HepG2 (cell line): ENCODE measurements around the gene KAZN. TPM values are rescaled to one million over a fixed set of nuclear protein-coding genes. Genes with fewer than 3 reads are reported as not detected.

ENCODE experiments used
- ADNP ChIP-seq: sonication (generic); formaldehyde crosslinking; IDR thresholded peaks from 2 replicates; pipeline ENCODE4 v1.4.0; 2020; ENCODE audit warnings: missing genetic modification reagents
- ATM ChIP-seq: fragments of 450-650 bp; IDR thresholded peaks from 2 replicates; pipeline ENCODE4 v1.7.1; 2017; ENCODE audit warnings: mild to moderate bottlenecking, borderline replicate concordance
- CEBPG ChIP-seq: IDR thresholded peaks from 2 replicates; pipeline ENCODE4 v1.6.1; 2016
- ELF4 ChIP-seq: sonication (generic); formaldehyde crosslinking; IDR thresholded peaks from 2 replicates; pipeline ENCODE4 v1.5.0; 2020; ENCODE audit warnings: missing genetic modification reagents, mild to moderate bottlenecking, moderate library complexity, borderline replicate concordance
- FOXO1 ChIP-seq: sonication (generic); formaldehyde crosslinking; IDR thresholded peaks from 2 replicates; pipeline ENCODE4 v1.4.0; 2020; ENCODE audit warnings: missing genetic modification reagents
- GABPA ChIP-seq, 2 experiments: IDR thresholded peaks; 2 replicates each; pipeline ENCODE4 v1.6.1; 2011 to 2016; ENCODE audit warnings: low read depth in 2 of 2, low read length in 1 of 2, missing biosample characterization in 1 of 2, missing genetic modification characterization in 1 of 2
- GFI1 ChIP-seq: sonication (generic); formaldehyde crosslinking; IDR thresholded peaks from 2 replicates; pipeline ENCODE4 v1.5.0; 2020; ENCODE audit warnings: missing genetic modification reagents, mild to moderate bottlenecking, borderline replicate concordance
- JARID2 ChIP-seq: sonication (generic); formaldehyde crosslinking; IDR thresholded peaks from 2 replicates; pipeline ENCODE4 v1.8.1; 2023; ENCODE audit warnings: missing genetic modification reagents, inconsistent platforms; ENCODE audit not compliant: insufficient replicate concordance
- MYPOP ChIP-seq: sonication (generic); formaldehyde crosslinking; IDR thresholded peaks from 2 replicates; pipeline ENCODE4 v1.8.1; 2023; ENCODE audit warnings: mild to moderate bottlenecking, moderate library complexity, missing genetic modification reagents
- NAIF1 ChIP-seq: sonication (generic); formaldehyde crosslinking; IDR thresholded peaks from 2 replicates; pipeline ENCODE4 v1.5.0; 2020; ENCODE audit warnings: mild to moderate bottlenecking, missing genetic modification reagents, borderline replicate concordance
- PHF5A ChIP-seq: IDR thresholded peaks from one replicate; pipeline ENCODE4 v1.6.1; 2018; ENCODE audit warnings: low read depth, missing genetic modification reagents; ENCODE audit not compliant: unreplicated experiment
- POLR2AphosphoS5 ChIP-seq: IDR thresholded peaks from 2 replicates; pipeline ENCODE4 v1.6.1; 2012; ENCODE audit warnings: low read depth, low read length
- RFX5 ChIP-seq: IDR thresholded peaks from 2 replicates; pipeline ENCODE4 v1.6.1; 2011; ENCODE audit warnings: low read depth, low read length, improper control_type of control experiment
- ZNF207 ChIP-seq: fragments of 450-650 bp; IDR thresholded peaks from 2 replicates; pipeline ENCODE4 v1.6.1; 2016; ENCODE audit warnings: antibody characterized with exemption, borderline replicate concordance
- ZNF317 ChIP-seq: sonication (generic); formaldehyde crosslinking; IDR thresholded peaks from 2 replicates; pipeline ENCODE4 v1.5.0; 2020; ENCODE audit warnings: mild to moderate bottlenecking, missing genetic modification reagents
- ZNF343 ChIP-seq: sonication (generic); formaldehyde crosslinking; IDR thresholded peaks from 2 replicates; pipeline ENCODE4 v1.4.0; 2020; ENCODE audit warnings: mild to moderate bottlenecking, missing genetic modification reagents
- polyA plus RNA-seq, 8 experiments: library from polyadenylated mRNA; depleted of rRNA in 3 of 8; stranded (reverse) in 7 of 8; unstranded in 1 of 8; fragments of >200 nt; fragmentation: Illumina TruSeq in 4 of 8; extraction: Trizol in 4 of 8; gene quantifications; 2 replicates each; pipeline versions ENCODE4 v1.2.1 to v1.2.3, GENCODE V29; 2011 to 2016; ENCODE audit warnings: low read depth in 4 of 8, missing spikeins in 1 of 8, mixed read lengths in 1 of 8; ENCODE audit not compliant: insufficient read depth in 1 of 8
- total RNA-seq, 5 experiments: library from RNA; depleted of rRNA; stranded (reverse); fragments of >200 nt; fragmentation: Illumina TruSeq; extraction: Trizol; gene quantifications; 2 replicates each; pipeline ENCODE4 v1.2.3, GENCODE V29; 2016; ENCODE audit warnings: low read depth in 1 of 5
- TF ChIP-seq, protein P1 (sequence below): sonication (generic); formaldehyde crosslinking; IDR thresholded peaks from 2 replicates; pipeline ENCODE4 v1.5.0; 2020; ENCODE audit warnings: mild to moderate bottlenecking, missing genetic modification reagents
- TF ChIP-seq, protein P2 (sequence below): sonication (generic); formaldehyde crosslinking; IDR thresholded peaks from 2 replicates; pipeline ENCODE4 v1.4.0; 2020; ENCODE audit warnings: mild to moderate bottlenecking, missing genetic modification reagents
- TF ChIP-seq, protein P3 (sequence below): sonication (generic); formaldehyde crosslinking; IDR thresholded peaks from 2 replicates; pipeline ENCODE4 v1.5.0; 2020; ENCODE audit warnings: mild to moderate bottlenecking, missing genetic modification reagents, borderline replicate concordance

Gene KAZN
- total and polyA plus RNA-seq, 2 of the 13 experiments (the other 11 are each of a cell fraction or from before 2014, with no cell fraction given) = 10.4 to 13.5 TPM

GRCh38 chr1:15090373-15090772, 491.9 kb downstream of the KAZN start (continued):
- TF ChIP-seq NAIF1 (CRISPR knock-in tag) (no peak), GFI1 (CRISPR knock-in tag) (no peak), ZNF317 (no peak), GABPA (IDR thresholded peaks at IDR 0.05; ENCODE audit: low read depth, low read length) (no peak), GABPA (CRISPR knock-in tag; IDR thresholded peaks at IDR 0.05; ENCODE audit: low read depth) (no peak), RFX5 (peak; percentile 50; the same call in 1 of the 2 replicates), JARID2 (CRISPR knock-in tag) (no peak), POLR2AphosphoS5 (no peak), ELF4 (CRISPR knock-in tag) (0 out of 2 replicates have a peak, but pooled peaks have one; percentile 37), ZNF343 (no peak), ATM (no peak), CEBPG (CRISPR knock-in tag) (no peak), ADNP (CRISPR knock-in tag) (no peak), PHF5A (CRISPR knock-in tag) (no peak), MYPOP (CRISPR knock-in tag) (no peak), ZNF207 (no peak), FOXO1 (no peak)
- TF ChIP-seq, protein P1, sequence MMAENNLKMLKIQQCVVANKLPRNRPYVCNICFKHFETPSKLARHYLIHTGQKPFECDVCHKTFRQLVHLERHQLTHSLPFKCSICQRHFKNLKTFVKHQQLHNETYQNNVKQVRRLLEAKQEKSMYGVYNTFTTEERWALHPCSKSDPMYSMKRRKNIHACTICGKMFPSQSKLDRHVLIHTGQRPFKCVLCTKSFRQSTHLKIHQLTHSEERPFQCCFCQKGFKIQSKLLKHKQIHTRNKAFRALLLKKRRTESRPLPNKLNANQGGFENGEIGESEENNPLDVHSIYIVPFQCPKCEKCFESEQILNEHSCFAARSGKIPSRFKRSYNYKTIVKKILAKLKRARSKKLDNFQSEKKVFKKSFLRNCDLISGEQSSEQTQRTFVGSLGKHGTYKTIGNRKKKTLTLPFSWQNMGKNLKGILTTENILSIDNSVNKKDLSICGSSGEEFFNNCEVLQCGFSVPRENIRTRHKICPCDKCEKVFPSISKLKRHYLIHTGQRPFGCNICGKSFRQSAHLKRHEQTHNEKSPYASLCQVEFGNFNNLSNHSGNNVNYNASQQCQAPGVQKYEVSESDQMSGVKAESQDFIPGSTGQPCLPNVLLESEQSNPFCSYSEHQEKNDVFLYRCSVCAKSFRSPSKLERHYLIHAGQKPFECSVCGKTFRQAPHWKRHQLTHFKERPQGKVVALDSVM = no peak
- TF ChIP-seq, protein P2, sequence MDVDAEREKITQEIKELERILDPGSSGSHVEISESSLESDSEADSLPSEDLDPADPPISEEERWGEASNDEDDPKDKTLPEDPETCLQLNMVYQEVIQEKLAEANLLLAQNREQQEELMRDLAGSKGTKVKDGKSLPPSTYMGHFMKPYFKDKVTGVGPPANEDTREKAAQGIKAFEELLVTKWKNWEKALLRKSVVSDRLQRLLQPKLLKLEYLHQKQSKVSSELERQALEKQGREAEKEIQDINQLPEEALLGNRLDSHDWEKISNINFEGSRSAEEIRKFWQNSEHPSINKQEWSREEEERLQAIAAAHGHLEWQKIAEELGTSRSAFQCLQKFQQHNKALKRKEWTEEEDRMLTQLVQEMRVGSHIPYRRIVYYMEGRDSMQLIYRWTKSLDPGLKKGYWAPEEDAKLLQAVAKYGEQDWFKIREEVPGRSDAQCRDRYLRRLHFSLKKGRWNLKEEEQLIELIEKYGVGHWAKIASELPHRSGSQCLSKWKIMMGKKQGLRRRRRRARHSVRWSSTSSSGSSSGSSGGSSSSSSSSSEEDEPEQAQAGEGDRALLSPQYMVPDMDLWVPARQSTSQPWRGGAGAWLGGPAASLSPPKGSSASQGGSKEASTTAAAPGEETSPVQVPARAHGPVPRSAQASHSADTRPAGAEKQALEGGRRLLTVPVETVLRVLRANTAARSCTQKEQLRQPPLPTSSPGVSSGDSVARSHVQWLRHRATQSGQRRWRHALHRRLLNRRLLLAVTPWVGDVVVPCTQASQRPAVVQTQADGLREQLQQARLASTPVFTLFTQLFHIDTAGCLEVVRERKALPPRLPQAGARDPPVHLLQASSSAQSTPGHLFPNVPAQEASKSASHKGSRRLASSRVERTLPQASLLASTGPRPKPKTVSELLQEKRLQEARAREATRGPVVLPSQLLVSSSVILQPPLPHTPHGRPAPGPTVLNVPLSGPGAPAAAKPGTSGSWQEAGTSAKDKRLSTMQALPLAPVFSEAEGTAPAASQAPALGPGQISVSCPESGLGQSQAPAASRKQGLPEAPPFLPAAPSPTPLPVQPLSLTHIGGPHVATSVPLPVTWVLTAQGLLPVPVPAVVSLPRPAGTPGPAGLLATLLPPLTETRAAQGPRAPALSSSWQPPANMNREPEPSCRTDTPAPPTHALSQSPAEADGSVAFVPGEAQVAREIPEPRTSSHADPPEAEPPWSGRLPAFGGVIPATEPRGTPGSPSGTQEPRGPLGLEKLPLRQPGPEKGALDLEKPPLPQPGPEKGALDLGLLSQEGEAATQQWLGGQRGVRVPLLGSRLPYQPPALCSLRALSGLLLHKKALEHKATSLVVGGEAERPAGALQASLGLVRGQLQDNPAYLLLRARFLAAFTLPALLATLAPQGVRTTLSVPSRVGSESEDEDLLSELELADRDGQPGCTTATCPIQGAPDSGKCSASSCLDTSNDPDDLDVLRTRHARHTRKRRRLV = no peak
- TF ChIP-seq, protein P3, sequence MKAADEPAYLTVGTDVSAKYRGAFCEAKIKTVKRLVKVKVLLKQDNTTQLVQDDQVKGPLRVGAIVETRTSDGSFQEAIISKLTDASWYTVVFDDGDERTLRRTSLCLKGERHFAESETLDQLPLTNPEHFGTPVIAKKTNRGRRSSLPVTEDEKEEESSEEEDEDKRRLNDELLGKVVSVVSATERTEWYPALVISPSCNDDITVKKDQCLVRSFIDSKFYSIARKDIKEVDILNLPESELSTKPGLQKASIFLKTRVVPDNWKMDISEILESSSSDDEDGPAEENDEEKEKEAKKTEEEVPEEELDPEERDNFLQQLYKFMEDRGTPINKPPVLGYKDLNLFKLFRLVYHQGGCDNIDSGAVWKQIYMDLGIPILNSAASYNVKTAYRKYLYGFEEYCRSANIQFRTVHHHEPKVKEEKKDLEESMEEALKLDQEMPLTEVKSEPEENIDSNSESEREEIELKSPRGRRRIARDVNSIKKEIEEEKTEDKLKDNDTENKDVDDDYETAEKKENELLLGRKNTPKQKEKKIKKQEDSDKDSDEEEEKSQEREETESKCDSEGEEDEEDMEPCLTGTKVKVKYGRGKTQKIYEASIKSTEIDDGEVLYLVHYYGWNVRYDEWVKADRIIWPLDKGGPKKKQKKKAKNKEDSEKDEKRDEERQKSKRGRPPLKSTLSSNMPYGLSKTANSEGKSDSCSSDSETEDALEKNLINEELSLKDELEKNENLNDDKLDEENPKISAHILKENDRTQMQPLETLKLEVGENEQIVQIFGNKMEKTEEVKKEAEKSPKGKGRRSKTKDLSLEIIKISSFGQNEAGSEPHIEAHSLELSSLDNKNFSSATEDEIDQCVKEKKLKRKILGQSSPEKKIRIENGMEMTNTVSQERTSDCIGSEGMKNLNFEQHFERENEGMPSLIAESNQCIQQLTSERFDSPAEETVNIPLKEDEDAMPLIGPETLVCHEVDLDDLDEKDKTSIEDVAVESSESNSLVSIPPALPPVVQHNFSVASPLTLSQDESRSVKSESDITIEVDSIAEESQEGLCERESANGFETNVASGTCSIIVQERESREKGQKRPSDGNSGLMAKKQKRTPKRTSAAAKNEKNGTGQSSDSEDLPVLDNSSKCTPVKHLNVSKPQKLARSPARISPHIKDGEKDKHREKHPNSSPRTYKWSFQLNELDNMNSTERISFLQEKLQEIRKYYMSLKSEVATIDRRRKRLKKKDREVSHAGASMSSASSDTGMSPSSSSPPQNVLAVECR (CRISPR knock-in tag) = peak; percentile 54; the same call in 1 of the 2 replicates
